Uterus (tissue), 2 donors: ENCODE data around the gene PRORP.

ENCODE experiments used
- POLR2A ChIP-seq, 2 donors: fragments of 450-650 bp; IDR thresholded peaks; one replicate each; pipeline ENCODE4 v1.6.1; 2016; ENCODE audit warnings: antibody characterized with exemption in 2 of 2, mild to moderate bottlenecking in 1 of 2, moderate library complexity in 1 of 2
- TF ChIP-seq, protein P1 (sequence below), 4 experiments: fragments of 200-600 bp in 2 of 4; fragments of 450-650 bp in 2 of 4; sonication (generic) in 2 of 4; IDR thresholded peaks; one replicate each; pipeline ENCODE4 v1.5.1; 2016 to 2019; ENCODE audit warnings: antibody characterized with exemption in 4 of 4, mild to moderate bottlenecking in 2 of 4, moderate library complexity in 1 of 4

DNA sequence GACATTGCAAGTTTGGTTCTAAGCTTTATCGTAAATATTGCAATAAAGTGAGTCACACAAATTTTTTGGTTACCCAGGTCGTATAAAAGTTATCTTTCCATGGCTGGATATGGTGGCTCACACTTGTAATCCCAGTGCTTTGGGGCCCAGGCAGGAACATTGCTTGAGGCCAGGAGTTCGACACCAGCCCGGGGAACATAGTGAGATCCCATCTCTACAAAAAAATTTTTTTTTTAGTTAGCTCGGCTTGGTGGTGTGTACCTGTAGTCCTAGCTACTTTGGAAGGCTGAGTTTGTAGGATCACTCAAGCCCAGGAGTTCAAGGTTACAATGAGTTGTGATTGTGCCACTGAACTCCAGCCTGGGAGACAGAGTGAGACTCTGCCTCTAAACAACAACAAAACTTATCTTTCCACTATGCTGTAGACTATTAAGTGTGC is 24.4 kb downstream of the PRORP start:
- no peak for TF ChIP-seq POLR2A (IDR thresholded peaks at IDR 0.05)
- TF ChIP-seq, protein P1, sequence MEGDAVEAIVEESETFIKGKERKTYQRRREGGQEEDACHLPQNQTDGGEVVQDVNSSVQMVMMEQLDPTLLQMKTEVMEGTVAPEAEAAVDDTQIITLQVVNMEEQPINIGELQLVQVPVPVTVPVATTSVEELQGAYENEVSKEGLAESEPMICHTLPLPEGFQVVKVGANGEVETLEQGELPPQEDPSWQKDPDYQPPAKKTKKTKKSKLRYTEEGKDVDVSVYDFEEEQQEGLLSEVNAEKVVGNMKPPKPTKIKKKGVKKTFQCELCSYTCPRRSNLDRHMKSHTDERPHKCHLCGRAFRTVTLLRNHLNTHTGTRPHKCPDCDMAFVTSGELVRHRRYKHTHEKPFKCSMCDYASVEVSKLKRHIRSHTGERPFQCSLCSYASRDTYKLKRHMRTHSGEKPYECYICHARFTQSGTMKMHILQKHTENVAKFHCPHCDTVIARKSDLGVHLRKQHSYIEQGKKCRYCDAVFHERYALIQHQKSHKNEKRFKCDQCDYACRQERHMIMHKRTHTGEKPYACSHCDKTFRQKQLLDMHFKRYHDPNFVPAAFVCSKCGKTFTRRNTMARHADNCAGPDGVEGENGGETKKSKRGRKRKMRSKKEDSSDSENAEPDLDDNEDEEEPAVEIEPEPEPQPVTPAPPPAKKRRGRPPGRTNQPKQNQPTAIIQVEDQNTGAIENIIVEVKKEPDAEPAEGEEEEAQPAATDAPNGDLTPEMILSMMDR (IDR thresholded peaks at IDR 0.05), result no peak
